Lower leg skin (tissue), 3 donors: ENCODE results near the gene MROH2A.

Experiments used
- POLR2A ChIP-seq, 2 donors: fragments of 450-650 bp; IDR thresholded peaks; one replicate each; pipeline ENCODE4 v1.6.1; 2016 to 2017; ENCODE audit warnings: antibody characterized with exemption in 2 of 2, mild to moderate bottlenecking in 1 of 2, moderate library complexity in 1 of 2
- TF ChIP-seq, protein P1 (sequence below), 3 donors: fragments of 450-650 bp; IDR thresholded peaks; one replicate each; pipeline ENCODE4 v1.5.1; 2016; ENCODE audit warnings: antibody characterized with exemption in 3 of 3, mild to moderate bottlenecking in 3 of 3, moderate library complexity in 2 of 3

GRCh38 chr2:233802132-233802815, 24.1 kb downstream of the MROH2A start:
- TF ChIP-seq, protein P1, sequence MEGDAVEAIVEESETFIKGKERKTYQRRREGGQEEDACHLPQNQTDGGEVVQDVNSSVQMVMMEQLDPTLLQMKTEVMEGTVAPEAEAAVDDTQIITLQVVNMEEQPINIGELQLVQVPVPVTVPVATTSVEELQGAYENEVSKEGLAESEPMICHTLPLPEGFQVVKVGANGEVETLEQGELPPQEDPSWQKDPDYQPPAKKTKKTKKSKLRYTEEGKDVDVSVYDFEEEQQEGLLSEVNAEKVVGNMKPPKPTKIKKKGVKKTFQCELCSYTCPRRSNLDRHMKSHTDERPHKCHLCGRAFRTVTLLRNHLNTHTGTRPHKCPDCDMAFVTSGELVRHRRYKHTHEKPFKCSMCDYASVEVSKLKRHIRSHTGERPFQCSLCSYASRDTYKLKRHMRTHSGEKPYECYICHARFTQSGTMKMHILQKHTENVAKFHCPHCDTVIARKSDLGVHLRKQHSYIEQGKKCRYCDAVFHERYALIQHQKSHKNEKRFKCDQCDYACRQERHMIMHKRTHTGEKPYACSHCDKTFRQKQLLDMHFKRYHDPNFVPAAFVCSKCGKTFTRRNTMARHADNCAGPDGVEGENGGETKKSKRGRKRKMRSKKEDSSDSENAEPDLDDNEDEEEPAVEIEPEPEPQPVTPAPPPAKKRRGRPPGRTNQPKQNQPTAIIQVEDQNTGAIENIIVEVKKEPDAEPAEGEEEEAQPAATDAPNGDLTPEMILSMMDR (IDR thresholded peaks at IDR 0.05), result no peak
- no peak for TF ChIP-seq POLR2A (IDR thresholded peaks at IDR 0.05)
